GM18867 (cell line): ENCODE measurements around the gene HEBP2.

Experiments
- ATAC-seq: cut with Tn5 transposase; IDR thresholded peaks from one replicate; pipeline ENCODE4 v1.9.1; 2021; ENCODE audit warnings: mild to moderate bottlenecking, moderate library complexity; ENCODE audit not compliant: unreplicated experiment

Gene HEBP2

GRCh38 chr6:138451043-138451442, 47.0 kb downstream of the HEBP2 start:
- no peak for ATAC-seq

GRCh38 chr6:138454981-138455706, 51.1 kb downstream of the HEBP2 start:
- peak; percentile 27 for ATAC-seq

- ATAC-seq = peak; percentile 94
These were observed 51.9 kb downstream of the HEBP2 start for GRCh38 chr6:138455746-138456400.

- ATAC-seq = no peak
These were observed 52.4 kb downstream of the HEBP2 start for GRCh38 chr6:138456401-138456790.

- no peak for ATAC-seq
These were observed 57.6 kb downstream of the HEBP2 start for GRCh38 chr6:138461647-138462046.

GRCh38 chr6:138464085-138464484, 60.1 kb downstream of the HEBP2 start:
- no peak for ATAC-seq

GRCh38 chr6:138465007-138465645, 61.1 kb downstream of the HEBP2 start:
- no peak for ATAC-seq

- no peak for ATAC-seq
These were observed 63.9 kb downstream of the HEBP2 start for GRCh38 chr6:138467901-138468300.

GRCh38 chr6:138468320-138469015, 64.4 kb downstream of the HEBP2 start:
- ATAC-seq = no peak
